GM23338 (cell line): Measurements from ENCODE around the gene PRDM5. TPM values are rescaled to one million over a fixed set of nuclear protein-coding genes. Genes with fewer than 3 reads are reported as not detected.

ENCODE experiments used
- ATAC-seq: fragments of 200-7000 bp; cut with Tn5 transposase; 3 replicates; pipeline ENCODE4 v1.9.1; 2020
- DNase-seq: peaks from one replicate; pipeline ENCODE4 v3.0.0-alpha.2; 2015; ENCODE audit warnings: low spot score
- H2AFZ ChIP-seq: fragments of 200-600 bp; sonication (generic); 2 replicates; pipeline ENCODE4 v1.8.0; 2016; ENCODE audit warnings: antibody characterized with exemption, mild to moderate bottlenecking, moderate library complexity
- H3F3A ChIP-seq: fragments of 200-600 bp; sonication (generic); replicated peaks from 2 replicates; pipeline ENCODE4 v1.8.0; 2017; ENCODE audit warnings: antibody characterized with exemption, mixed run types, low read depth
- H3K27ac ChIP-seq: fragments of 200-600 bp; sonication (generic); 2 replicates; pipeline ENCODE4 v1.6.1; 2016; ENCODE audit warnings: low read depth
- H3K27me3 ChIP-seq: fragments of 200-600 bp; sonication (generic); 2 replicates; pipeline ENCODE4 v1.8.0; 2016; ENCODE audit warnings: mild to moderate bottlenecking, mixed run types, moderate library complexity; ENCODE audit not compliant: insufficient read depth
- H3K36me3 ChIP-seq: fragments of 200-600 bp; sonication (generic); 2 replicates; pipeline ENCODE4 v1.8.0; 2016; ENCODE audit warnings: mild to moderate bottlenecking; ENCODE audit not compliant: insufficient read depth
- H3K4me1 ChIP-seq: fragments of 200-600 bp; sonication (generic); 2 replicates; pipeline ENCODE4 v1.8.0; 2016; ENCODE audit warnings: mild to moderate bottlenecking, moderate library complexity; ENCODE audit not compliant: insufficient read depth
- H3K4me2 ChIP-seq: fragments of 200-600 bp; sonication (generic); 2 replicates; pipeline ENCODE4 v1.7.1; 2017; ENCODE audit warnings: mixed run types
- H3K4me3 ChIP-seq: fragments of 200-600 bp; sonication (generic); 2 replicates; pipeline ENCODE4 v1.6.1; 2016; ENCODE audit warnings: mixed run types
- H3K79me2 ChIP-seq: fragments of 200-600 bp; sonication (generic); replicated peaks from 2 replicates; pipeline ENCODE4 v1.8.0; 2017; ENCODE audit warnings: mild to moderate bottlenecking; ENCODE audit not compliant: insufficient read depth
- H3K9me2 ChIP-seq: fragments of 200-600 bp; sonication (generic); 2 replicates; pipeline ENCODE4 v1.8.0; 2017; ENCODE audit not compliant: insufficient read depth
- H4K20me1 ChIP-seq: fragments of 200-600 bp; sonication (generic); replicated peaks from 2 replicates; pipeline ENCODE4 v1.8.0; 2017; ENCODE audit warnings: mild to moderate bottlenecking; ENCODE audit not compliant: insufficient read depth
- H3K27ac Mint-ChIP-seq: 2 replicates; pipeline ENCODE4 v1.8.0; 2020; ENCODE audit warnings: inconsistent platforms, mild to moderate bottlenecking, moderate library complexity, mixed read lengths
- H3K27me3 Mint-ChIP-seq: 3 replicates; pipeline ENCODE4 v1.8.0; 2022; ENCODE audit warnings: low read depth, mild to moderate bottlenecking, moderate library complexity, mixed read lengths, inconsistent platforms; ENCODE audit not compliant: insufficient read depth, poor library complexity
- H3K36me3 Mint-ChIP-seq: 3 replicates; pipeline ENCODE4 v1.8.0; 2021; ENCODE audit warnings: low read depth, mild to moderate bottlenecking, inconsistent platforms, moderate library complexity, mixed read lengths
- H3K4me1 Mint-ChIP-seq: 3 replicates; pipeline ENCODE4 v1.8.0; 2020; ENCODE audit warnings: mild to moderate bottlenecking, inconsistent platforms, mixed read lengths
- H3K4me3 Mint-ChIP-seq: 3 replicates; pipeline ENCODE4 v1.8.0; 2021; ENCODE audit warnings: moderate library complexity, mild to moderate bottlenecking, inconsistent platforms, mixed read lengths
- H3K9me3 Mint-ChIP-seq: 3 replicates; pipeline ENCODE4 v1.8.0; 2020; ENCODE audit warnings: moderate library complexity, mild to moderate bottlenecking, inconsistent platforms, mixed read lengths
- CREB1 ChIP-seq: fragments of 250-450 bp; sonication (Bioruptor Pico); IDR thresholded peaks from 2 replicates; pipeline ENCODE4 v1.5.0; 2020; ENCODE audit warnings: low read depth, mild to moderate bottlenecking, moderate library complexity
- EZH2 ChIP-seq: fragments of 200-600 bp; sonication (generic); IDR thresholded peaks from one replicate; pipeline ENCODE4 v1.8.0; 2017; ENCODE audit warnings: antibody characterized with exemption, mild to moderate bottlenecking, low read depth; ENCODE audit not compliant: unreplicated experiment
- NANOG ChIP-seq: IDR thresholded peaks from 2 replicates; pipeline ENCODE4 v1.6.1; 2016; ENCODE audit warnings: antibody characterized with exemption, borderline replicate concordance
- POLR2AphosphoS5 ChIP-seq: IDR thresholded peaks from 2 replicates; pipeline ENCODE4 v1.6.1; 2016; ENCODE audit warnings: antibody characterized with exemption, low read depth
- REST ChIP-seq: IDR thresholded peaks from one replicate; pipeline ENCODE4 v1.6.1; 2018; ENCODE audit warnings: antibody characterized with exemption; ENCODE audit not compliant: unreplicated experiment
- STAT1 ChIP-seq: IDR thresholded peaks from one replicate; pipeline ENCODE4 v1.6.1; 2016; ENCODE audit warnings: antibody characterized with exemption; ENCODE audit not compliant: unreplicated experiment
- ZNF331 ChIP-seq: fragments of 250-450 bp; sonication (Bioruptor Pico); IDR thresholded peaks from 2 replicates; pipeline ENCODE4 v1.5.0; 2020; ENCODE audit warnings: low read depth, mild to moderate bottlenecking, moderate library complexity
- ZNF462 ChIP-seq: fragments of 250-450 bp; sonication (Bioruptor Pico); IDR thresholded peaks from 2 replicates; pipeline ENCODE4 v1.5.0; 2020; ENCODE audit warnings: mild to moderate bottlenecking, moderate library complexity
- polyA plus RNA-seq: library from polyadenylated mRNA; unstranded; fragments of >200 nt; fragmentation: Nextera tagmentation; extraction: Ambion mirVana; gene quantifications from 2 replicates; pipeline ENCODE4 v1.2.1, GENCODE V29; 2016
- total RNA-seq: library from RNA; depleted of rRNA; stranded (reverse); fragments of >200 nt; shearing (Covaris generic); gene quantifications from 2 replicates; pipeline ENCODE4 v1.2.3, GENCODE V29; 2014

PRDM5 gene
- total and polyA plus RNA-seq, 2 experiments from 2014 or later, result 11.2 to 40.4 TPM

- H3K4me3 Mint-ChIP-seq, result no peak overlapping the region
- H3K27me3 ChIP-seq, result no peaks in the 10 kb centered on the region
- DNase-seq (no peak), ATAC-seq (no peak)
- H3K4me3 ChIP-seq, result no peak overlapping the region
- H3K36me3 ChIP-seq, result no peaks in the 10 kb centered on the region
- H3F3A ChIP-seq, result no peaks in the 10 kb centered on the region
- peaks cover 7% of the 10 kb centered on the region for H3K9me3 Mint-ChIP-seq
- peaks cover 3% of the 10 kb centered on the region; the same call in 2 of the 3 replicates for H3K4me1 Mint-ChIP-seq
- H2AFZ ChIP-seq, result no peak overlapping the region
- H3K9me2 ChIP-seq, result no peaks in the 10 kb centered on the region
- H3K36me3 Mint-ChIP-seq, result peaks cover 23% of the 10 kb centered on the region
- H3K27ac ChIP-seq, result no peak overlapping the region
- no peaks in the 10 kb centered on the region for H3K4me1 ChIP-seq
- no peaks in the 10 kb centered on the region for H4K20me1 ChIP-seq
- no peak overlapping the region for H3K27ac Mint-ChIP-seq
- no peak overlapping the region for H3K4me2 ChIP-seq
- H3K27me3 Mint-ChIP-seq, result no peaks in the 10 kb centered on the region
- 0 out of 2 replicates have a peak, but pooled peaks cover 5% of the 10 kb centered on the region for H3K79me2 ChIP-seq
- no peak for TF ChIP-seq ZNF331 (CRISPR knock-in tag)
- no peak for TF ChIP-seq POLR2AphosphoS5
- no peak for TF ChIP-seq REST
Observed at GRCh38 chr4:120839334-120839973, 83.1 kb downstream of the PRDM5 start.

GRCh38 chr4:120838784-120839183 is 83.7 kb downstream of the PRDM5 start:
- ATAC-seq (no peak), DNase-seq (no peak)
- Histone ChIP-seq H3K9me2 (no peaks in the 10 kb centered on the region), H4K20me1 (no peaks in the 10 kb centered on the region), H3K36me3 (no peaks in the 10 kb centered on the region), H3K4me2 (no peak overlapping the region), H3K79me2 (0 out of 2 replicates have a peak, but pooled peaks cover 5% of the 10 kb centered on the region), H3K4me3 (no peak overlapping the region), H3K4me1 (no peaks in the 10 kb centered on the region), H3F3A (no peaks in the 10 kb centered on the region), H3K27ac (no peak overlapping the region), H2AFZ (no peak overlapping the region), H3K27me3 (no peaks in the 10 kb centered on the region)
- no peak overlapping the region for H3K4me3 Mint-ChIP-seq
- H3K27me3 Mint-ChIP-seq, result no peaks in the 10 kb centered on the region
- H3K27ac Mint-ChIP-seq, result no peak overlapping the region
- H3K9me3 Mint-ChIP-seq, result peaks cover 11% of the 10 kb centered on the region
- H3K4me1 Mint-ChIP-seq, result no peaks in the 10 kb centered on the region
- peaks cover 29% of the 10 kb centered on the region for H3K36me3 Mint-ChIP-seq
- no peak for TF ChIP-seq ZNF462 (CRISPR knock-in tag)
- TF ChIP-seq NANOG, result no peak
- no peak for TF ChIP-seq EZH2
- no peak for TF ChIP-seq STAT1
- no peak for TF ChIP-seq REST
- no peak for TF ChIP-seq CREB1
